HG02623 (cell line): ENCODE results near the gene SYT17.

Source experiments
- ATAC-seq: cut with Tn5 transposase; IDR thresholded peaks from one replicate; pipeline ENCODE4 v1.9.1; 2021; ENCODE audit warnings: moderate library complexity; ENCODE audit not compliant: unreplicated experiment

Gene SYT17

DNA sequence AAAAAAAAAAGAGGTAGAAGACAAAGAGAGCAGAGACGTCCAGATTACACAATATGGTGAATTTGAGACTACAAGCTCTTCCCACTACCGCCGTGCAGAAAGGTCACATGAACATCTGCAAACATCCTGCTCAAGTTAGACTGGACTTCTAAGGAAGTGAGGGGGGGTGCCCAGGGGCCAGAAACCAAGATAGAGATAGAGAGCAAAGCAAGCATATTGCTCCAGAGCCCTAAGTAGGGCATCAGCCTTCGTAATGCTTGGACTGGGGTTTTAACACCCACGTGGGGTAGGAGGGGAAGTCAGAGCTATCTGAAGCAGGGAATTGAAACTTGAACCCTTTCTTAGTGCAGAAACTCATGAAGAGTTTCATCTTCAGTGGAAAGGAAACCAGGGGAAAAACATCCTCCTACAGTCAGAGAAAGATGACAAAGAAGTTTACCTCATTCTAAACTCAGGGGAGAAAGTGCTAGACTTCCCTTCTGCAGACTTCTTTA, 126.2 kb downstream of the SYT17 start:
- ATAC-seq = peak; percentile 73

DNA sequence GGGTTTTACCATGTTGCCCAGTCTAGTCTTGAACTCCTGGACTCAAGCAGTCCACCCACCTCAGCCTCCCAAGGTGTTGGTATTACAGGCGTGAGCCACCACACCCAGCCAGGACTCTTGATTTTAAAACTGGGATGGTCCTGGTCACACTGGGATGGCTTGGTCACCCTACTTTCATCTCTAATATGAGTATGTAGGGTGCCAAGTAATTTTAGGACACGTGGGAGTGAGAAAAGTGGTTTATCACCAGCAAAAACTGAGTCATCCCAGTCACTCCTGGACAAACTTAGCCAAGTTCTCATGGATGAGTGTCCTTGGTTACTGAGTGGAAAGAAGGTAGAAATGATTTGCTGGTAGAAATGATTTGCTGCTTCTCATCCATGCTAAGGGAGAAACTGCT, 127.4 kb downstream of the SYT17 start:
- ATAC-seq = no peak

DNA sequence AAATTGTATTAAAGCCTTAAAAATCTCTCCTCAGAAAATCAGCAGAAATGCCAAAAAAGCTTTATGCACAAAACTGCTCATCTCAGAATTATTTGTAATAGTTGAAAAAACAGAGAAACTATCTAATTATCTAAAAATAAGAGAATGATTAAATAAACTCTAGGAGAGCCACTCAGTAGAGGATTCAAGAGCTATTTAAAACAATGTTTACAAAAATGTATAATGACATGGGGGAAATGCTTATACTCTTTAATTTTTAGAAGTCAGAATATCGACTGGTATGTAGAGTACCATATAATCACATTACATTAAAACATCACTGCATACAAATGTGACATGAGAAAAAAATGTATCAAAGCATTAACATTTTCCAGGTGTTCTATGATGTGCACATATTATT, 129.4 kb downstream of the SYT17 start:
- ATAC-seq = no peak

DNA sequence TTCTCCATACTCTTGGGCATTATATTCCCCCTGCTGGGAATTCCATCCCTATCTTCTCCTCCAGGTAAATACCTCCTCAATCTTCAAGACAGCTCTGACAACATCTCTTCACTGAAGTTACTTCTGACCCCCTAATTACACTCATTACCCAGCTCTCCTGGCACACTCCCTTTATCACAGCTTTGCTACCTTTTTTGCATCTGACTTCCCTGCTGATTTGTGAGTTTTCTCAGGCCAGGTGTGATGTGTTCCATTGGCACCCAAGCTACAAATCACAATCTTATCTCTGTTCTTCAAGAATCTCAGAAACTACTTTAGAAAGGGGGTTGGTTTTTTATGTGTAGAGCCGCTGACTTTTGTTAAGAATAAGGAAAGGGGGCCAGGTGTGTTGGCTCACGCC, 131.5 kb downstream of the SYT17 start:
- ATAC-seq = no peak

DNA sequence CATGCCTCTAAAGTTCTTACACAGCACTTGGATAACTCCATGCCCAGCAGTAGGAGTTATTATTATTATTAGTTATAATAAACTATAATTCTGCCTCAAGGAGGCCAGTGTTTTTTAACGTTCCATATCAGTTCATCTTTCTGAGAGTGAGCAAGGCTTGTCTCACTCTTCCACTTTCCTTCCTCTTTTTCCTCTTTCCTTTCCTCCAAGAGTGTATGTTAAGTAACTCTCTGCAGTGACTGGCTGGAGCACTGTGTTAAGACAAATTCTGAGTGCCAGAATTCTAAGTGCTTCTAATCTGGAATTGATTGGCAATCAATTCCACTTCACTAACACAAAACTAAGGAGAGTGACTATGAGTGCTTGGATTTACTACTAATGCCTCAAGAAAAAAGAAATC, 133.9 kb downstream of the SYT17 start:
- ATAC-seq = no peak

DNA sequence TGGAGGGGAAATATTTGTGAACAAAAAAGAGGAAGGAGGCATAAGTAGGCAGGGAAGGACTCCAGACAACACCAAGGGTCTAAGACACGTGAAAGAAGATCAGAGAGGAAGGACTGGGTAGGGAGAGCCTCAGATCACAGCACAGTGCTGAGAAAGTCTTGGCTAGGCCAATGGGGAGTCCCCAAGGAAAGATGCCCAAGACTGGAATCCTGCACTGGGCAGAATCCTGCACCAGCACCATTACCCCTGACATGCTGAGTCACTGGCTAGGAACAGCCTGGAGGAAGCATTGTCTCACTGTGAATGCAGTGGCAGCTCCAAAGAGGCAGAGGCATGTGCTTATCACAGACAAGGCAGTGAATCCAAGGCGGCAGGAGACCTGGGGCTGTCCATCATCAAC, 136.7 kb downstream of the SYT17 start:
- no peak for ATAC-seq

DNA sequence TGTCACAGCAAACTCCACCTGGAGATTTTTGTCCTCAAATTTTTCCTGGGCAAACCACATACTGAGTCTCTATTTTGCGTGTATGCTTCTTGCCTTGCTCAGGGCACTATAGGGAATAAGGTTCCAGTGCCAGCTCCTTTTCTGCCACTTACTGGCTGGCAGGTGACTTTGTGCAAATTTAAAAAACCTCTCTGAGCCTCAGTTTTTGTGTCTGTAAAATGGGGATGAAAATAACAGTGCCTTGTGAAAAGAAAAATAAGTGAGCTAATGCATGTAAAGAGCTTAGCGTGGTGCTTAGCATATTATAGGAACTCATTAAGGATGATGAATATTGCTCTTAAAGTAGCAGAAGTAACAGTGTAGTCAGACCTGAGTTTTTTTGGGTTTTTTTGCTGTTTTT, 137.4 kb downstream of the SYT17 start:
- no peak for ATAC-seq

DNA sequence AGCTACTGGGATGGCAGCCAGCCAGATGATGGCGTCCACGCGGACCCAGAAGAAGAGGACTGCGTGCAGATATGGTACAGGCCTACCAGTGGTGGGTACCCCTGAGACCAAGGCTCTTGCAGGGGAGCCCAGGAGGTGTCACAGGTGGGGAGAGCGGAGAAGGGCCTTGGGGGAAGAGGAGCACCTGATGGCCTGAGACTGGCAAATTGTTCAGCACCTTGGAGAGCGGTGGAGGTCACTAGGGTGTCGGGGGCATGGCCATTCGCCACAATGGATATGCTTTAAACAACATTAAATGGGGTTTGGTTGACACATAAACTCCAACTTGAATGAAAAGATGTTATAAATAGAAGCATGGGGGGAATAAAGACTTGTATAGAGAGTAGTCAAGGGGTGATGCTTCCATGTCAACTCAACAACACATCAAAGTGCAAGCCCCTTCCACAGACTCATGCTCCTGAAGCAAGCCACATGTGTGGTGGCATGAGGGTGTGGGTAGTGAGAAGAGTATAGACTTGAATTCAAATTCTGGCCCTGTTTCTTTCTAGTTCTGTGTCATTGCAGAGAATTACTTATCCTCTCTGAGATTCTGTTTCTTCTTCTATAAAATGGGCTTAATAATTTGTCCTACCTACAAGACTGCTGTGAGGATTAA, 139.7 kb downstream of the SYT17 start:
- ATAC-seq = no peak

DNA sequence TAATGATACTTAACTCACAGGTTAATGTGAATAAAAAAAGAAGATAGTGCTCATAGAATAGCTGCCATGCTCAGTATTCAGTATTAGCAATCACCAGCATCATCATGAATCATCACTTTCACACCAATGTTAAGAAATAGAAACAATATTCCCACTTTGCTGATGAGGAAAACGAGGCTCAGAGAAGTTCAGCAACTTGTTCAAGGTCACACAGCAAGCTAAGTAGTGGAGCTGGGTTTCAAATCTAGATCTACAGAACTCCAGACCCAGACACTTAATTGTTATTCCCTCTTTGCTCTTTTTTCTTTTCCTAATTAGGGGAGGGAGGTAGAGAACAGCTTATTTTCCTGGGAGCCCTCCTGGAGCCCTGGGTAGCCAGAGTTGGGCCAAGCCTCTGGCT, 140.4 kb downstream of the SYT17 start:
- no peak for ATAC-seq

DNA sequence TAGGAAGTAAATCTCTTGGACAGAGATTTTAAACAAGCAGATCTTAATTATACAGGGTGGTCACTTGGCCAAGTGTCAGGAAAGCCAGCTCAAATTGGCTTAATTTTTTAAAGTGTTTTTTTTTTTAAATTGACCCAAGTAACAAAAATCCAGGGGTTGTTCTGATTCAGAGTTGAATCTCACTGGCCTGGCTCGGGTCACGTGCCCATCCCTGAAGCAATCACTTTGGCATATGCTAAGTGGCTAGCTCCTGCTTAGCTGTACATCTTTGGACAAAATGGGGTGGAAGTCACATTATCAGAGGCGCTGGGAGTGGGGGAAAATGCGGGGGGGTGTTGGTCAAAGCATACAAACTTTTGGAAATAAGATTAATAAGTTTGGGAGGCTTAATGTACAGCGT, 141.1 kb downstream of the SYT17 start:
- ATAC-seq = no peak

DNA sequence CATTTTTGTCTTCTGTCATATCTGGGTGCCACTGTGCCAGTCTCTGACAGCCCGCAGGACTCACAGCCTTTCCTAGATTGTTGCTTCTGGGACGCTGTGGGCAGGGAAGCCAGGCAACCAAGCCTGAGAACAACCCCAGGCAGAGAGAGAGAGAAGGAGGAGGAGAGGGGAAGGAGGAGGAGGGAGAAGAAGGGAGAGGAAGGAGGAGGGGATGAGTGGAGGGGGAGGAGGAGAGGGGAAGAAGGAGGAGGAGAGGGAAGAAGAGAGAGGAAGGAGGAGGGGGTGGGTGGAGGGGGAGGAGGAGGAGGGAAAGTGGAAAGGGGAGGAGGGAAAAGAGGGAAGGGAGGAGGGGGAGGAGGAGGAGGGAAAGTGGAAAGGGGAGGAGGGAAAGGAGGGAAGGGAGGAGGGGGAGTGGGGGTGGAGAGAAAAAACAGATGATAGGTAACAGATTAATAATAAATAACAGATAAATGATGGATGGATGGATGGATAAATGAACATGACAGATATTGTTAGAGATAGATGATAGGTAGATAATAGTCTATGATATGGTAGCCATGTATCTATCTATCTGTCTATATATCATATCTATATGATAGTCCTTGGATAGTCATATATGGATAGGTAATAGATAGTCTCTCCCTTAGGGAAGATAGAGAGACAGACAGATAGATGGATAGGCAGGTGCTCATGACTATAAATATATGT, 146.8 kb downstream of the SYT17 start:
- ATAC-seq = no peak

DNA sequence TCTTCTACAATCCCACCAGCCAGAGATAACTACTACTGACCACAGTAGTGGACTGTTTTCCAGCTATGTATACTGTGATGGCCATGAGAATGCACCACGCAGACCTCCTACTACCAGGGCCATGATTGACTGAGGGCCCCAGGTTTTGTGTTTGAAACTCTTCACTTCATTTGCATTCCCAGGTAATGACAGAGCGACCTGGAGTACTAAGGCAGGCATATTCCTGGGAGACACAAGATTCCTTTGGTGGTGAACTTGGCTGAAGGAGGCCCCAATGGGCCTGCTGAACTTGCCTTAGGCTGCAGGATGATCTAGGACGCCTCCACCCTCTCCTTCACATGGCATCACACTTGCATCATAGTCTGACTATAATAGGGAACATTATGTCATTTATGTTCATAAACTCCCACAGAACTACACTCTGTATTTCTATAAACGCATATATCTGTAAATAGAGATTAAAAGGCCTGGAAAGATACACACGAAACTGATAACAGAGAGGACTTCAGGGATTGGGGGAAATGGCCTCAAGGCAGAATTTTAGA, 147.9 kb downstream of the SYT17 start:
- ATAC-seq = no peak

DNA sequence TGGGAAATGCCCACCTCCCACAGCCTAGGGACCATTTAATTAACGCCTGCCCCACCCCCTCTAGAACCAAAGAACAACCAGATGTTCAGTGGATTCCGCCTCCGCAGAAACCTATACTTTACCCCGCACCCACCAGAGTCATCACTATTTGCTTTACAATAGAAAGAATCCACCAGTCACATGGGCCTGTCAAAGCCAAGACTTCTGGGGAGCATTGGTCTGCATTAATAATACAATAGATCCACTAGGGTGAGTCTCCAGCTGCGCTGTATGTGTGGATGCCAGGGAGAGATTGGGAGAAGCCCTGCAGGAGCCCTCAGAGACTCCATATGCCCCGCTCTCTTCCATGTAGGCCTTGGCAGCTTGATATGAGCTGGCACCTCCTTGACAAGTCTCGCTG, 148.8 kb downstream of the SYT17 start:
- no peak for ATAC-seq
